Astrocyte of the hippocampus (primary cell): ENCODE data around the gene PYGB.
A peak's percentile ranks its signal among the peaks of the same experiment; 100 is the strongest.
"Not testable (repeated sequence)": the region's sequence is repeated elsewhere in the genome, so short reads cannot be mapped to it uniquely, and the experiment has no call there.

Experiments
- DNase-seq: peaks from one replicate; pipeline ENCODE4 v3.0.0; 2011; ENCODE audit warnings: low read depth, low spot score

The PYGB gene

GRCh38 chr20:25249198-25249931 lies 1.5 kb downstream of the PYGB start:
- no peak for DNase-seq

GRCh38 chr20:25250508-25250907 lies 2.6 kb downstream of the PYGB start:
- DNase-seq = peak; percentile 45

- DNase-seq = no peak
Observed at GRCh38 chr20:25251019-25251418, 3.1 kb downstream of the PYGB start.

GRCh38 chr20:25251558-25251957 lies 3.7 kb downstream of the PYGB start:
- no peak for DNase-seq

- DNase-seq = no peak
Observed at GRCh38 chr20:25252230-25252651, 4.4 kb downstream of the PYGB start.

- no peak for DNase-seq
Observed at GRCh38 chr20:25252686-25253421, 5.0 kb downstream of the PYGB start.

GRCh38 chr20:25253606-25254275 lies 5.9 kb downstream of the PYGB start:
- DNase-seq = no peak

GRCh38 chr20:25254571-25254970 lies 6.7 kb downstream of the PYGB start:
- DNase-seq = no peak

GRCh38 chr20:25254986-25255680 lies 7.2 kb downstream of the PYGB start:
- DNase-seq = peak; percentile 35

GRCh38 chr20:25256226-25256859 lies 8.5 kb downstream of the PYGB start:
- DNase-seq = no peak

- no peak for DNase-seq
Observed at GRCh38 chr20:25257130-25257529, 9.2 kb downstream of the PYGB start.

- DNase-seq = no peak
Observed at GRCh38 chr20:25257756-25258475, 10.0 kb downstream of the PYGB start.

- DNase-seq = peak; percentile 56
Observed at GRCh38 chr20:25258476-25258805, 10.6 kb downstream of the PYGB start.

- no peak for DNase-seq
Observed at GRCh38 chr20:25258828-25259227, 10.9 kb downstream of the PYGB start.

- DNase-seq = no peak
Observed at GRCh38 chr20:25259358-25259757, 11.5 kb downstream of the PYGB start.

GRCh38 chr20:25259788-25260254 lies 11.9 kb downstream of the PYGB start:
- no peak for DNase-seq

GRCh38 chr20:25260770-25261437 lies 13.0 kb downstream of the PYGB start:
- DNase-seq = not testable (repeated sequence)

- no peak for DNase-seq
Observed at GRCh38 chr20:25269057-25269832, 21.4 kb downstream of the PYGB start.

GRCh38 chr20:25269833-25270170 lies 21.9 kb downstream of the PYGB start:
- DNase-seq = no peak

GRCh38 chr20:25270829-25271251 lies 23.0 kb downstream of the PYGB start:
- DNase-seq = no peak
